NCI-H2196 (cell line): ENCODE measurements around the gene DCP2.

Experiments
- DNase-seq: peaks from one replicate; lab custom pipeline; 2025; ENCODE audit not compliant: unreplicated experiment; lab: John Stamatoyannopoulos, UW

DCP2 gene

DNA sequence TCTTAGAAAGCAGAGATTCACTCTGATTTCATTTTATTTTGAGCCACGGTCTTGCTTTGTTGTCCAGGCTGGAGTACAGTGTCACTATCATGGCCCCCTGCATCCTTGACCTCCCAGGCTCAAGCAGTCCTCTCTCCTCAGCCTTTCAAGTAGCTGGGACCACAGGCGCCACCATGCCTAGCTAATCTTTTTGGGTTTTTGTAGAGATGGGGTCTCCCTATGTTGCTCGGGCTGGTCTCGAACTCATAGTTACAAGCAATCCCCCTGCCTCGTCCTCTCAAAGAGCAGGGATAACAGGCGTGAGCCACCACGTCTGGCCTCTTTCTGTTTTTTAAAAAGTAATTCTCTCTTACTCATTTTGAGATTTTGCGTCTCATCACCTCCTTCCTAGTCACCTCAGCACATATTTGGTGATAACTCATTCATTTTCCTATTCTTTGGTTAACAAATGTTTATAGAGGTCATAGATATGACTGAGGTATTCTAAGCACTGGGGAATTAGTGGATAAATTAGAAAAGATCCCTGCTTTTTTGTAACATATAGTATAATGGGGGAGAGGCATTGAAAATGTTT is 10.8 kb upstream of the DCP2 start:
- DNase-seq, result no peak

DNA sequence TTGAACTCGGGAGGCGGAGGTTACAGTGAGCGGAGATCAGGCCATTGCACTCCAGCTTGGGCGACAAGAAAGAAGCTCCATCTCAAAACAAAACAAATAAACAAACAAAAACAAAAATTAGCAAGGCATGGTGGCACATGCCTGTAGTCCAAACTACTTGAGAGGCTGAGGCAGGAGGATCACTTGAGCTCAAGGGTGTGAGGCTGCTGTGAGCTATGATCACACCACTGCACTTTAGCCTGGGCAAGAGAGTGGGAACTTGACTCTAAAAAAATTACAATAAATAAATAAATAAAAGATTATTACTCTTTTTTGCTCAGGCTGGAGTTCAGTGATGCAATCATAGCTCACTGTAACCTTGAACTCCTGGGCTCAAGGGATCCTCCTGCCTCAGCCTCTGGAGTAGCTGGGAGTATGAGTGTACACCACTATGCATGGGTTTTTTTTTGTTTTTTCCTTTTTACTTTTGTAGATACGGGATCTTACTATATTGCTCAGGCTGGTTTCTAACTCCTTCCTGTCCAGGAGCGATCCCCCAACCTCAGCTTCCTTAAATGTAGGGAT is 9.0 kb upstream of the DCP2 start:
- DNase-seq, result no peak

DNA sequence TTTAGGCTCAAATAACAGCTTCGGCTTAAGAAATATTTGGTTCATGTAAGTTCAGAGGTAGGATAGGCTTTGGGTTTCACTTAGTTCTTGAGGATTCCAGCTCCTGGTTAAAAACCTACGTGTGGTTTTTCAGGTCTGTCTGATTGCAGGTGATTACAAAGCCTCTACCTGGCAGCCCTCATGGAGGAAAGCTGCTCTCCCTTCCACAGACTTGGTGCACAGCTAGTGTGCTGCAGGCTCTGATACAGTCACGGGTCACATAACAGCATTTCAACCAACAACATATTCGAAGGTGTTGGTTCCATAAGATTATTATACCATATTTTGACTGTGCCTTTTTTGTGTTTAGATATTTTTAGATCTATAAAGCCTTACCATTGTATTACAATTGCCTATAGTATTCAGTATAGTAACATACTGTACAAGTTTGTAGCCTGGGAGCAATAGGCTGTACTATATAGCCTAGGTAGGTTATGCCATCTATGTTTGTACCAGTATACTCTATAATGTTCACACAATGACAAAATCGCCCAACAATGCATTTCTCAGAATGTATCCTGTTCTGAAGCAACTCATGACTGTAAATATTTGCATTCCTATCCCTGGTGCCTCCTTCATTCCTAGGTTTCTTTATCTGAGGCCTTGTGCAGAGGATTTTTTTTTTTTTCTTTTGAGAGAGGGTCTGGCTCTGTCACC is 8.0 kb upstream of the DCP2 start:
- no peak for DNase-seq

DNA sequence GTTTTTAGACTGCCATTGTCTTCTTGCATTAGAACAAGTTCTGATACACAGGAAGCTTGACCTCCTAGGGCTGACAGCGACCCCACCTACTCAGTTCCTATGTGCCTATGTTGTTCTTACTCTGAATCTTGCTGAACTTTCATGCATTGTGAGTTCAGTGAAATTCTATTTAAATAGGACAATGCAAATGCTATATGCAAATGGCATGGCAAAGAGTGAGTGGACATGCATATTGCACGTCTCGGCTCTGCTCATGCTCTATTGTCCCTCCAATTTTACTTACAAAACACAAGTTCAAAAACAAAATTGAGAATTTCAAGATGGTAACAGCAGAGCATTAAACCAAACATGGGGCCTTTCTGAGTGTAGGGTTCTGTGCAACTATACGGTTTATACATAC is 5.3 kb upstream of the DCP2 start:
- no peak for DNase-seq

DNA sequence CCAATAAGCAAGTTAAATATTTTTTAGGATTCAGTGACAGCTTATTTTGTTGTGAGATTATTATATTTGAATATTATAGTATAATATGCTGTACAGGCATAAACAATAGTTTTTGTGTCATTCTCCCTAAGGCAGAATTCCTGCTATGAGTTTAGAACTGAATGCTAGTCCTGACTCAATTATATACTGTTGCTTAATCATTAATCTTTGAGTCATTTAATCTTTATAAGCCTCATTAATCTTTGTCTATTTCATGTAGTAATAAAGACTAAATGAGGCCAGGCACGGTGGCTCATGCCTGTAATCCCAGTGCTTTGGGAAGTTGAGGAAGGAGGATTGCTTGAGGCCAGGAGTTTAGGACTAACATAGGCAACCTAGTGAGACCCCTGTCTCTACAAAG is 3.6 kb upstream of the DCP2 start:
- no peak for DNase-seq

DNA sequence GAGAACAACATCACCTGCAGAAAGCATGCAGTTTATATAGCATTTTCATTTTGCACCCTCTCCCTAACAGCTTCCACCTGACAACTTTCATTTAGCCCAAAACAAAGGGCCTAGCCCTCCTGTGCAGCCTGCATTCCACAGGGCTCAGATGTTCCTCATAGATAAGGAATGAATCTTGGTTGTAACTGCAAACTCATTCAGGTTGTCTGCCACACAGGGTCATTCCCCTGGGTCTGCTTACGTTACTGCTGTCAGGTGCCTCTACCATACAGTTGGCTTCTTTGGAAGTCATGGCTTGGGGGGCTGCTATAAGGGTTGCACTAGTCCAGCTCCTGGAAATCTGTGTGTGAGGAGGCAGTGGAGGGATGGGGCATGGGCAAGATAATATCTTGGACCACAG is 2.7 kb upstream of the DCP2 start:
- no peak for DNase-seq

DNA sequence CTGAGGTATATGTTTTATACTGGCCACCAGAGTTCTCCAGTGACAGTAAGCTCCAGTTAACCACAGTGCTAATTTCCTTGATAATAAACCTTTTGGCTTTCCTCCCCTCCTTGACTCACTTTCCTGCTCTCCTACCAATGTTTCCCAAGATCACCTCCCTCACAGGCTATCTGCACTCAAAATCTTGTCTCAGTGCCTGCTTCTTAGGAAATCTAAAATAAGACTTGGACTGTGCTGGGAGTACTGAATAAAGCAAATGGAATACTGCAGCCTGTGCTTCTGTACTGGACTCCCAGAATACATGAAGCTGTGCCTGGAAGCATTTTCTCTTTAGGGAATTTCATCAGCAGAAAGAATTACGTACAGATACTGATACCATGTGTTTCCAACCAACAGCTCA is 1.7 kb upstream of the DCP2 start:
- no peak for DNase-seq

DNA sequence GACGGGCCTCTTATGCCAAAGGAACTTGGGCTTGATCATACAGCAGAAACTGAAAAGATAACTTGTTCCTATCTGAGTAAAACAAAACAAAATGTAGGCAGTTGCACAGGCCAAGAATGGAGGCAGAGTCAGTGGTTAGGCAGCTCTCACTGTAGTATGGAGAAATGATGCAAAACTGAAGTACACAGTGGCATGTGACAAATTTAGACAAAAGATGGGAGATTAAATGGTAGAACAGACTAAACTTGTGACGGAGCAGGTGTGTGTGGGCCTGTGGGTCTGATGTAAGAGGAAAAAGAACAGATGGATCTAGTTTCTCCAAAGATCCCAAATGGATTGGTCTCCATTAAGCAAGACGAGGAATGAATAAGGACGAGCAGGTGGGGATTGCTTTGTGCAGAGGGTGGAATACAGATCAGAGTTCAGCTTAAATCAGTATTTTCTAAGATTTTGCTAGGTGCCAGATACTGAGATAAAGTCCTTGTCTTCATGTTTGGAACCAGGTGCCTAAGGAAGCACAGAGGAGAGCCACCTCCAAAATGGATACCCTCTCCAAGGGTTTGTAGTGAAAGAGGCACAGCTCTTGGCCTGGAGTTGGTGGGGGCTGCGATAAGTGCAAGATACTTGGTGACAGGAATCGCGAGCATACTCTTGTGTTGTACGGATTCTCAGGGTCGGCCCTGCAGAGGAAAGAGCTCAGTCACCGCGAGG is 722 bp upstream of the DCP2 start:
- peak; percentile 58 for DNase-seq

DNA sequence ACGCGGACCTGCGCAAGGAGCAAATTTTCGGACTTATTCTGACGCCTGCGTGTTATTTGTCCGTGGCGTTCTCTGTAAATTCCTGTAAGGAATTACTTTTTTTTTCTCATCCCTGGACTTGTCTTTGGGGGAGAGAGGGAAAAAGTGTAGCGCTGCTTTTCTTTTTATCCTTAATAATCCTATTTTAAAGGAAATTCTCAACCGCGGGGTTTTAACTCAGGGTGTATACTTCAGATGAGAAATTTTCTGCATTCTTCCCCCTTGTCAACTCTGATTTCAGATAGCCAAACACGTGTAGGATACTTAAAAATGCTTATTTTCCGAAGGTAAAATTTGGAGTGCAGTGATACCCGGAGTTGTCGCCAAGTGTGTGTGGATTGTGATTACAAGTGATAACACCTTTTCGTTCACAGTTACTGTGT is 853 bp downstream of the DCP2 start:
- DNase-seq, result no peak

DNA sequence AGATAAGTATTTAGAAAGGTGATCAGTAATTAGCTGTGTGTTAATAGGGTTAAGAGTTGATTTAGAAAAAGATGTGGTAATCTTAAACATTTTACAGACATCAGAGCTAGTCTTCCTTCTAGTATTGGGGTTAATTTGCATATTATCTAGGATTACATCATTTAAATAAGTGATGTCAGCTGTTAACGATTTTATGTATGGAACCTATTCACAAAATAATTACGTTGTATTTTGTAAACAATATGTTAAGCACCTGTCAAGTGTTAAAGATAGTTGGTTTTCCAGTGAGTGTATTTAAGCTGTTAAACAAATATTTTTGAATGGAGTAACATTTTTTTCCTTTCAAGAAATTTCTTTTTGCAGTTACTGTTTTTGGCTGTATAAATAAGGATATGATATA is 2.2 kb downstream of the DCP2 start:
- no peak for DNase-seq

DNA sequence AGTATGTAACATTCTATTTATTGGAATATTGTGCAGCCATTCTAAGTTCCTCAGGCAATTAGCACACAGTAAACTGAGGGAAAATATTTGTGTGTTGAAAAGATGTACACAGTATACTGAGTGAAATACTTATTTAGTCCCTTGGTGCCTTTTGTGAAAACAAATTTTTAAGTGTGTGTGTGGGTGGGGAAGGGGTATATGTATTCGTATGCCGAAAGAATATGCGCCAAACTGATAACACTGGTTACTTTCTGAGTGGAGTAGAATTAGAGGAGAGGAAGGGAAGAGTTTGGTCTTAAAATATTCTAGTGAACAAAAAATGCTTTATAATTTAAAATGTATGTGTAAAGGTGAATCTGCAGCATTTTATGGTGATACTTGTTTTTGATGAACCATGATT is 3.1 kb downstream of the DCP2 start:
- no peak for DNase-seq

DNA sequence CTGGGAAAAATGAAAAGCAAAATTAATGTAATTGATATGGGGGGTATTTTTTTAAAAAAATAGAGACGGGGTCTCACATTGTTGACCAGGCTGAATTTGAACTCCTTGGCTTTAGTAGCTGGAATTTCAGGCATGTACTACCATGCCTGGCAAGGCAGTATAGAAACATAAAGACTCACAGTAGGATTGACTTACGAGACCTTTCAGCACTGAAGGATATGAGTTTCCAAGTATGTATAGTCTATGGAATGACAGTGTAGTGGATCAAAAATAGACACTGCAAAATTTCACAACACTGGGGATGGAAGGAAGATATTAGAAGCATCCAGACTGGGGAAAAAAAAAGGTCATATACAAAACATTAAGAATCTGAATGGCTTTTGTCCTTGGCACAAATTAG is 6.8 kb downstream of the DCP2 start:
- DNase-seq, result no peak

DNA sequence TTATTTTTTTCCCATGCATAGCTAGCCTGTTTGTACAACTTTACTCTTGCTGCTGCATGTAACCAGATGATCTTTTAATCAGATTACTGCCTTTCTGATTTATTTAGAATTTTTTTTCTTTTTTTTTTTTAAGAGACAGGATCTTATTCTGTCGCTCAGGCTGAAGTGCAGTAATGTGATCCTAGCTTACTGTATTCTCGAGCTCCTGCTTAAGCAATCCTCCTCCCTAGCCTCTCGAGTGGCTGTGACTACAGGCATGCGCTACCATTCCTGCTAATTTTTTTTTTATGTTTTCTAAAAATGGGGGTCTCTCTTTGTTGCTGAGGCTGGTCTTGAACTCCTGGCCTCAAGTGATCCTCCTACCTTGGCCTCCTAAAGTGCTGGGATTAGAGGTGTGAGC is 9.6 kb downstream of the DCP2 start:
- DNase-seq, result no peak

DNA sequence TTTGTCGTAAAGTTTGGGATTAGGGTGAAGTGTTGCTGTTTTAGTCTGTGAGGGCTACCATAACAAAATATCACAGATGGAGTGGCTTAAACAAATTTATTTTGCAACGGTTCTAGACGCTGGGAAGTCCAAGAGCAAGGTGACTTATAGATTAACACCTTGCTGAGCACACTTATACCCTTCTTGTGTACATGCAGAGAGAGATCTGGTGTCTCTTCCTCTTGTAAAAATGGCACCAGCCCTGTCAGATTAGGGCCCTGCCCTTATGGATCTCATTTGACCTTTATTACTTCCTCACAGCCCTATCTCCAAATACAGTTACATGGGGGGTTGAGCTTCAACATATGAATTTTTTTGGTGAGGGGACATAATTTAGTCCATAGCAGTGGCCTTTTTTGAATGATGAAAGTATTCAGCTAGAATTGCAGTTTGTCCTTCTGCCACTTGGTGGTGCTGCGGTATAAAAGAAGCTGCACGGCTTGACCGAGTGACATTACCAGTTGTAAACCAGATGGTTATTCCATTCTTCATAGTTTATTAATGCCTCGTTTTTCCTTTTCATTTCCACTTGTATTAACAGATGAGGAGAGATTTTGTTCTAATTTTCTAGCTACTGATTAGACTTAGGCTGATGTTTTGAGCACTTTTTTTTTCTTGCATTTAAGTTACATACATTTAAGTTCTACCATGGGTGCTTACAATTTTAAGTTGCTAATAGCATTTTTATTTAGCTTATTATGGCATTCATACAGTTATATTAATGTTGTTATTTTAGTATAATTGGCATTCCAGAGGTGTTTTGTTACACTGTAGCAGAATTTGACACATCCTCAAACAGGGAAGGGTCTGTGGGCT is 19.4 kb downstream of the DCP2 start:
- DNase-seq, result peak; percentile 27

DNA sequence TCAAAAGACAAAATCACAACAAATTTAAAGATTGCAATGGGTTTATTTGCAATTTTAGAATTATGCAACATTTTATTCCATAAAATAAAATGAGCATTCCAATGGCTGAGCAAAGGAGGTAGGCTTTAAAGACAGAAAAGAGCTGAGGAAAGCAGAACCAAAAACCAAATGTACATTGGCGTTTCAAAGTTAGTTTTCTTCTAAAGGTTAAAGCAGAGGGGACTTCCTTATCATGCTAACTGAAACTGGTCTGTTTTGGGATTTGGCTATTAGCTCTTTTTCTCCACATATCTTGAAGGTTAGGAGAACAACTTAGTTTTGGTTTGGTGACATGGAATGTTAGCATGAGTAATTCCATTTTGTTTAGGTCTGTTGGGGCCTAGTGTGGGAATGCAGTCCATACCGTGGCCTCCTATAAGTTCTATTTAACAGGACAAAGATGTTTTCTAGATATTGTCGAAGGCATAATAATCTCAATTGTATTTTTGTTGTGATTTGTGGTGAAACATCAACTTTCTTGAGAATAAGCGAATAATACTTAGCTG is 20.3 kb downstream of the DCP2 start:
- DNase-seq, result no peak

DNA sequence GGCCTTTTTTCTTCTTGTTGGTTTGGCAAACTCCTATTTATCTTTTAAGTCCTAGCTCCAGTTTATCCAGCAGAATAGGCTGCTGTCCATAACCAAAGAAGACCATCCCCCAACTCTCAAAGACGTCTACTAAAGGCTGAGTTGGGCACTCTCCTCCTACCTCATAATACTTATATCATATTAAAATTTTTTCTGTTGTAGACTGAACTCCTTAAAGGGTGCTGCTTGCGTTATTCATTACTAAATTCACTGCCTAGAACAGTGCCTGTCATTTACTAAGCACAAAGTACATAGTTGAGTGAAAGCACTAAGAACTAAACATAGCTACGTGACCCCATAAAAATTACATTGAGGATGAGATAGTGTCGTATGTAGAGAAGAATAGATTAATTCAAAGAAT is 21.7 kb downstream of the DCP2 start:
- DNase-seq, result no peak

DNA sequence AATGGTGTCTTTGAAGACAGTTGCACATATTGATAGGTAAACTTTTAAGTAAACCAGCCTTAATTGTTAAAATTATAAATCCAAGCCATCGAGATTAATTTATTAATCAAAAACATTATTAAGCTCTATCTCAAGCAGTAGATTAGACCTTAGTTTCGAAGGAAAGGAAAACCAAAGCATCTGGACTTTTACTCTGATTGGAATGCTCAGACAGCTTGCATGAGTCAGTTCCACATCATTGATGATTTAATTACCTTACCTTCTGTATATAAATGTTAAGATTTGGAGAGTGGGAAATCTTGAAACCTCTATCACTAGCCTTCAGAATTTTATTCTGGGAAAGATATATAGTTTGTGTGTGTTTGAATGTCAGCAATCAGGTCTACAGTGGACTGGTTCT is 23.9 kb downstream of the DCP2 start:
- no peak for DNase-seq

DNA sequence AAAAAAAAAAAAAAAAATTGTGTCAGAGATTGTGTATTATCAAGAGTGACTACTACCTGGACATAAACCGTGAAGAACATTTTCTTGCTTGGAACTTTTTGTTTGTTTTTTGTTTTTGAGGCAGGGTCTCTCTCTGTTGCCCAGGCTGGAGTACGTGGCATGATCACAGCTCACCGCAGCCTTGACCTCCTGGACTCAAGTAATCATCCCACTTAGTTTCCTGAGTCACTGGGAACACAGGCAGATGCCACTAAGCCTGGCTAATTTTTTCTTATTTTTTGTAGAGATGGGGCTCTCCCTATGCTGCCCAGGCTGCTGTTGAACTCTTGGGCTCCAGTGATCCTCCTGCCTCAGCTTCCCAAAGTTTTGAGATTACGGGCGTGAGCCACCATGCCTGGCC is 25.8 kb downstream of the DCP2 start:
- no peak for DNase-seq

DNA sequence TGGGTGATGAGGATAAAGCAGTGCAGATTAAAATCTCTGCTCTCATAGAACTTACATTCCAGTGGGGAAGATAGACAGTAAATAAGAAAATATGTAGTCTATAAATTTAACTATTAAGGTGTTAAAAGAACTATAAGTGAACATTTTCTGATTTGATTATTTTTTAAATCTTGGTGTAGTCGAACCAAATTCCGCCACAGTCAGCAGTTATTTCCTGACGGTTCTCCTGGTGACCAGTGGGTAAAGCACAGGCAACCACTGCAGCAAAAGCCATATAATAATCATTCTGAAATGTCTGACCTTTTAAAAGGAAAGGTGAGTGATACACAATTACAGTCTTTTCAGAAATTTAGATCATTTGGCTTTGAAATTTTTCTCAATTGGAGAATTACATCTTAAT is 27.2 kb downstream of the DCP2 start:
- DNase-seq, result no peak

DNA sequence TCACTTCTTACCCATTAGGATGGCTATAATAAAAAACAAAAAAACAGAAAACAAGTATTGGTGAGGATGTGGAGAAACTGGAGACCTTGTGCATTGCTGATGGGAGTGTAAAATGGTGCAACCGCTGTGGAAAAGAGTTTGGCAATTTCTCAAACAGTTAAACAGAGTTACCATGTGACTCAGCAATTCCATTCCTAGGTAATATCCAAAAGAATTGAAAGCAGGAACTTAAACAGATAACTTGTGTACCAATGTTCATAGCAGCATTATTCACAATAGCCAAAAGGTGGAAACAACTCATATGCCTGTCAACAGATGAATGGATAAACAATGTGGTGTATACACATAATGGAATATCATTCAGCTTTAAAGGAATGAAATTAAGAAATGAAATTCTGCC is 28.9 kb downstream of the DCP2 start:
- no peak for DNase-seq
